NCI-H2029 (cell line): ENCODE measurements around the gene P2RX7.
"Not testable (repeated sequence)": the region's sequence is repeated elsewhere in the genome, so short reads cannot be mapped to it uniquely, and the experiment has no call there.

Source experiments
- DNase-seq: peaks from one replicate; lab custom pipeline; 2025; lab: John Stamatoyannopoulos, UW

Gene P2RX7

GRCh38 chr12:121135320-121135719 lies 2.6 kb downstream of the P2RX7 start:
- no peak for DNase-seq

GRCh38 chr12:121137512-121137911 lies 4.8 kb downstream of the P2RX7 start:
- no peak for DNase-seq

- no peak for DNase-seq
Observed at GRCh38 chr12:121138284-121138683, 5.6 kb downstream of the P2RX7 start.

GRCh38 chr12:121139286-121139685 lies 6.6 kb downstream of the P2RX7 start:
- DNase-seq = no peak

- DNase-seq = no peak
Observed at GRCh38 chr12:121142171-121142950, 9.7 kb downstream of the P2RX7 start.

GRCh38 chr12:121144416-121144914 lies 11.8 kb downstream of the P2RX7 start:
- DNase-seq = no peak

- no peak for DNase-seq
Observed at GRCh38 chr12:121145221-121145620, 12.5 kb downstream of the P2RX7 start.

GRCh38 chr12:121149289-121149688 lies 16.6 kb downstream of the P2RX7 start:
- DNase-seq = not testable (repeated sequence)

- DNase-seq = no peak
Observed at GRCh38 chr12:121154793-121155375, 22.2 kb downstream of the P2RX7 start.

GRCh38 chr12:121156365-121156764 lies 23.7 kb downstream of the P2RX7 start:
- no peak for DNase-seq

GRCh38 chr12:121158085-121158484 lies 25.4 kb downstream of the P2RX7 start:
- no peak for DNase-seq

GRCh38 chr12:121158728-121159351 lies 26.2 kb downstream of the P2RX7 start:
- DNase-seq = not testable (repeated sequence)

- no peak for DNase-seq
Observed at GRCh38 chr12:121159467-121160307, 27.0 kb downstream of the P2RX7 start.

GRCh38 chr12:121162384-121162783 lies 29.7 kb downstream of the P2RX7 start:
- no peak for DNase-seq

GRCh38 chr12:121162985-121163384 lies 30.3 kb downstream of the P2RX7 start:
- DNase-seq = no peak

- not testable (repeated sequence) for DNase-seq
Observed at GRCh38 chr12:121164839-121165238, 32.2 kb downstream of the P2RX7 start.

GRCh38 chr12:121165316-121165715 lies 32.6 kb downstream of the P2RX7 start:
- no peak for DNase-seq

- no peak for DNase-seq
Observed at GRCh38 chr12:121166356-121166755, 33.7 kb downstream of the P2RX7 start.

GRCh38 chr12:121167232-121167820 lies 34.6 kb downstream of the P2RX7 start:
- DNase-seq = no peak

- no peak for DNase-seq
Observed at GRCh38 chr12:121167951-121168350, 35.3 kb downstream of the P2RX7 start.

- no peak for DNase-seq
Observed at GRCh38 chr12:121170151-121170550, 37.5 kb downstream of the P2RX7 start.
